AG04450 (cell line): Measurements from ENCODE around the gene FBXO10. TPM values are rescaled to one million over a fixed set of nuclear protein-coding genes. Genes with fewer than 3 reads are reported as not detected.

ENCODE experiments used
- CTCF ChIA-PET: fragments of 300-600, 350-600 bp; formaldehyde crosslinking; extraction: SDS; loops from one replicate; lab custom pipeline; 2022; ENCODE audit warnings: antibody characterized with exemption, inconsistent platforms; lab: Charles Lee
- POLR2A ChIA-PET: fragments of 350-600 bp; formaldehyde crosslinking; extraction: SDS; loops from one replicate; lab custom pipeline; 2021; ENCODE audit warnings: antibody characterized with exemption, inconsistent platforms; lab: Yijun Ruan, JAX
- DNase-seq: peaks from one replicate; pipeline ENCODE4 v3.0.0-alpha.2; 2011; ENCODE audit warnings: low read depth, low spot score
- H3K27ac ChIP-seq: one replicate; pipeline ENCODE4 v1.5.1; 2012; ENCODE audit warnings: low read depth, low read length, control low read depth
- H3K27me3 ChIP-seq: one replicate; pipeline ENCODE4 v1.6.0; 2012; ENCODE audit warnings: low read length; ENCODE audit not compliant: control insufficient read depth, insufficient read depth
- H3K4me3 ChIP-seq: 2 replicates; pipeline ENCODE4 v1.5.1; 2011; ENCODE audit warnings: mild to moderate bottlenecking, low read depth, low read length, control low read depth
- H3K9me3 ChIP-seq: 2 replicates; pipeline ENCODE4 v1.5.1; 2012; ENCODE audit warnings: low read length; ENCODE audit not compliant: control insufficient read depth, insufficient read depth
- CTCF ChIP-seq: IDR thresholded peaks from 2 replicates; pipeline ENCODE4 v1.5.1; 2011; ENCODE audit warnings: low read depth, low read length, control low read depth, inconsistent platforms
- polyA plus RNA-seq: library from polyadenylated mRNA; depleted of rRNA; stranded (reverse); fragments of >200 nt; gene quantifications from 2 replicates; pipeline ENCODE4 v1.2.3, GENCODE V29; 2011

The FBXO10 gene
- polyA plus RNA-seq, 1 experiment: 9.7 TPM

- no peak overlapping the region for H3K27ac ChIP-seq
- ChIA-PET POLR2A (no interaction called here), CTCF (interaction anchor here (0.6 kb wide), 1 partner anchor 209 kb away, joined by 3 read pairs; no protein-coding TSS in a partner anchor)
- no peak for TF ChIP-seq CTCF
- H3K4me3 ChIP-seq: no peak overlapping the region
- no peak for DNase-seq
- H3K9me3 ChIP-seq: no peaks in the 10 kb centered on the region
- no peaks in the 10 kb centered on the region for H3K27me3 ChIP-seq
Measured at GRCh38 chr9:37508135-37508833, 67.9 kb downstream of the FBXO10 start.

- ChIA-PET POLR2A (no interaction called here), CTCF (no interaction called here)
- Histone ChIP-seq H3K27me3 (no peaks in the 10 kb centered on the region), H3K9me3 (no peaks in the 10 kb centered on the region), H3K4me3 (no peak overlapping the region), H3K27ac (no peak overlapping the region)
- DNase-seq: no peak
- TF ChIP-seq CTCF: no peak
Measured at GRCh38 chr9:37507566-37508134, 68.5 kb downstream of the FBXO10 start.

- no peaks in the 10 kb centered on the region for H3K27me3 ChIP-seq
- ChIA-PET POLR2A (no interaction called here), CTCF (no interaction called here)
- no peak overlapping the region for H3K27ac ChIP-seq
- no peak overlapping the region for H3K4me3 ChIP-seq
- no peak for TF ChIP-seq CTCF
- H3K9me3 ChIP-seq: no peaks in the 10 kb centered on the region
- no peak for DNase-seq
Measured at GRCh38 chr9:37504605-37505004, 71.6 kb downstream of the FBXO10 start.

- no peak for TF ChIP-seq CTCF
- Histone ChIP-seq H3K9me3 (no peaks in the 10 kb centered on the region), H3K27me3 (no peaks in the 10 kb centered on the region), H3K27ac (no peak overlapping the region), H3K4me3 (no peak overlapping the region)
- no peak for DNase-seq
- ChIA-PET CTCF (no interaction called here), POLR2A (no interaction called here)
Measured at GRCh38 chr9:37503736-37504135, 72.4 kb downstream of the FBXO10 start.

- no peaks in the 10 kb centered on the region for H3K9me3 ChIP-seq
- H3K4me3 ChIP-seq: no peak overlapping the region
- no peaks in the 10 kb centered on the region for H3K27me3 ChIP-seq
- DNase-seq: no peak
- POLR2A ChIA-PET: no interaction called here
- H3K27ac ChIP-seq: no peak overlapping the region
- CTCF ChIA-PET: no interaction called here
- no peak for TF ChIP-seq CTCF
Measured at GRCh38 chr9:37501957-37502596, 74.1 kb downstream of the FBXO10 start.
